GM19372 (cell line): ENCODE measurements around the gene CASZ1.

Experiments
- ATAC-seq: cut with Tn5 transposase; IDR thresholded peaks from one replicate; pipeline ENCODE4 v1.9.1; 2021; ENCODE audit warnings: mild to moderate bottlenecking, low read depth, moderate library complexity; ENCODE audit not compliant: unreplicated experiment

CASZ1 gene

GRCh38 chr1:10662824-10663677, 133.4 kb downstream of the CASZ1 start:
- no peak for ATAC-seq

- no peak for ATAC-seq
Observed at GRCh38 chr1:10662090-10662688, 134.3 kb downstream of the CASZ1 start.

DNA sequence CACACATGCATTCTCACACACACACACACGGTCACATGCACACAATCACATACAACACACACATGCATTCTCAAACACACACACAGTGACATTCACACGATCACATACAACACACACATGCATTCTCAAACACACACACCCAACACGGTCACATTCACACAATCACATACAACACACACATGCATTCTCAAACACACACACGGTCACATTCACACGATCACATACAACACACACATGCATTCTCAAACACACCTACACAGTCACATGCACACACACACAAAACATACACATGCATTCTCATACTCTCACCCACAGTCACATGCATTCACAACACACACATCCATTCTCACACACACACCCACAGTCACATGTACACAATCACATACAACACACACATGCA, 135.0 kb downstream of the CASZ1 start:
- ATAC-seq, result no peak

- no peak for ATAC-seq
Observed at GRCh38 chr1:10659646-10660540, 136.6 kb downstream of the CASZ1 start.

- no peak for ATAC-seq
Observed at GRCh38 chr1:10659218-10659617, 137.2 kb downstream of the CASZ1 start.

- no peak for ATAC-seq
Observed at GRCh38 chr1:10658396-10659066, 137.9 kb downstream of the CASZ1 start.

DNA sequence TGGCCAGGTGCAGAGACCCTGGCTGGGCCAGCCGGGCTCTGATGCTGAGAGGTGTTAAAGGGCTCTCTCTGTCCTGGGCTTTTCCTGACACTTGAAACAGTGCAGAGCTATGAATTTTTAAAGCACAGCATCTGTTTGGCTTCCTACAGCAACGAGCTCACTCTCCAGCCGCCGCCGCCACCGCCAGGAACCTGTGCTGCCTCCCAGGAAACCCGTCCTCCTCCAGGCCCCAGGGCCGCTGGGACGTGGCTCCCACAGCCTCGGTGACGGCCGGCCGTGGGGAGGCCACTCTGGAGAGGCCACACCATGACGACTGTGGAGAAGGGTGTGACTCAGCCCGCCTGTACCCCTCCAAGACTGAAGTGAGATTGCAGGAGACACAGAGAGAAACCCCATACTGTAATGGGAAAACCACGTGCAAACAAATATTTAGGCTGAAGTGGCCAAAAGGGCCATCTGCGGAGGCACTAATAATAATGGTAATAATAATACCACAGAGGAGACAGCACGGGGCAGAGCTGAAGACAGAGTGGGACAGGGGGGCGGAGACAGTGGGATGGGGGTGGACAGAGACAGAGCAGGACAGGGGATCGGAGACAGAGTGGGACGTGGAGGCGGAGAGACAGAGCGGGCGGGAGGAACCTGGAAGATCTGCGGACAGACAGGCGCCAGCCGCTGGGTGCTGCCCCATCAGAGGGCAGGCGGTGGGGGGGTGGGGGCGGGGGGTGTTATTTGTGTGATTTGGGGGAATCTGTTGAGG, 139.2 kb downstream of the CASZ1 start:
- no peak for ATAC-seq

GRCh38 chr1:10656431-10656830, 140.0 kb downstream of the CASZ1 start:
- no peak for ATAC-seq

GRCh38 chr1:10655002-10655401, 141.4 kb downstream of the CASZ1 start:
- no peak for ATAC-seq

DNA sequence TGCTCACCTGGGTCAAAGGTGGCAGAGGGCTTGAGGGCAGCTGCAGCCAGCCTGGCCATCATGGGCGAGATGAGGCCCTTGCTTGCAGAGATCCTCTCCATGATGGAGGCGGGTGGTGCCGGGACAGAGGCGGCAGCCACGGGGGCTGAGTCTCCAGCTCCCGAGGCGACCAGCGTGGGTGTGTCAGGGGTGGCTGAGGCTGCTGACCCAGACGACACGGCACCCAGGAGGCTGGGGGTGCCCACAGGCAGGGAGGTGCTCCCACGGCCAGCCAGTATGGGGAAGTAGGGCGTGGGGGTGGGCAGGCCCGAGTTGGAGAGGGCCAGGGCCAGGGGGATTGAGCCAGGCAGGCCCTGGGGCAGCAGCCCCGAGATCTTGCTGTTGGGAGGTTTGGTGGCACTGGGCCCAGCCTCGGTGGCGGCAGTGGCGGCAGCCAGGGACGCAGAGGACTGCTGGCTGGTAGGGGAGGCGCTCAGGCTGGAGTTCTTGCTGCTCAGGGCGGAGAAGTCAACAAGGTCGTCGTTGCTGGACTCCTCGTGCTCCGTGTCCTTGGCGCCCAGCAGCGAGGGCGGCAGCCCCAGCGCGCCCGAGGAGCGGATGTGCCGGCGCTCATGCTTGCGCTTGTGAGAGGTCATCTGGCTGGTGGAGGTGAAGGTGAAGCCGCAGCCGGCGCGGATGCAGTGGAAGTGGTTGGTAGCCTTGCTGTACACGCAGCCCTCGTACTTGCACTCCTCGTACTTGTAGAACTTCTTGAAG, 142.9 kb downstream of the CASZ1 start:
- no peak for ATAC-seq

GRCh38 chr1:10652626-10653025, 143.8 kb downstream of the CASZ1 start:
- no peak for ATAC-seq

DNA sequence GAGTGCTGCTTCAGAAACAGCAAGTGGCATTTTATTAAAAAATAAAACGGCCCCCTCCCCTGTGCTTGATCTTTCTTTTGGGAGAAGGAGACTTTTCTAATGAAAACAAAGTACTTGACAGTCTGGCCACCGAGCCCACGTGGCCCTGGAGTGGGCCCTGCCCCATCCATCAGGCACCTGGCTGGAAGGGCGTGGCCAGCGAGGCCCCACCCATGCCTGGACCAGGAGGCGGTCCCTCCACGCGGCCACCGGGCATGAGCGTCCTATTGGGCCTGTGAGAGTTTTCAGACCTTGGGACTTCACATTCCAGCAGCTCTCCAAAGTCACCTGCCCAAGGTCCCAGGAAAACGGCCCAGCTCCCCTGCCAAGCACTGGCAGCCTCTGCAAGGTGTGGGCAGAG, 144.7 kb downstream of the CASZ1 start:
- no peak for ATAC-seq

GRCh38 chr1:10651389-10651766, 145.1 kb downstream of the CASZ1 start:
- ATAC-seq, result no peak

DNA sequence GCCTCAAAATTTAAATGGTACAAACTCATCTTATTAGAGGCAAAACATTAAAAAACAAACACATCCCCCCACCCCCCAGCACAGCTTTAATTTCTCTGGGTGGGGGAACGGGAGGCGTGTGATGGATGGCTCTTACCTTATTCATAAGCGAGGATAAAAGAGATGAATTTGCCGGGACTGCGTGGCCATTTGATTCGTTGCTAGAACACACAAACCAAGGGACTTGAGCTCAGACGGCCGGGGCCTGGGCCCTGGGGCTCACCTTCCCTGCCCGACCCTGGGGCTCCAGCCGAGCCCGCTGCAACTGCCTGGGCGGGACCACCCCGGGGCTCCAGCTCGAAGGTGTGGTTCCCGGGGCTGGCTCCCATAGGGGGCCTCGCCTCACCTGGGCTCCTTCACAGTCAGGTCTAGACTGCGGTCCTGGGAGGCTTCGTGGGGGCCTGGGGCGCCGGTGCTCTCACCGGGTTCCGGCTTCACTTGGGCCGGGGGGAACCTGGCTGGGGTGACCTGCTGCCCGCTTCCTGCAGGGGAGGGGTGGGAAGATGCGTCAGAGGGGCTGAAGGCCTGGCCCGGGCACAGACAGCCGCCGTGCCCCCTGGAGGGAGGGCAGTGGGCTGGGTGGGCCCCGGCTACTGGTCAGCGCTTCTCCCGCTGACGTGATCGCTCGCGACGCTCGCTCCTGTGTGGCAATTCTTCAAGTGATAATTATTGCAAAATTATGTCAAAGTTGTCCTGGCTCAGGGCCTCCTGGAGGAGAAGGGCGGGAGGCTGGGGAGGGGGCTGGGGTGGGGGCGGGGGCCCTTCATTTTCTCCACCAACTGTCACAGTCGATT, 145.7 kb downstream of the CASZ1 start:
- no peak for ATAC-seq

DNA sequence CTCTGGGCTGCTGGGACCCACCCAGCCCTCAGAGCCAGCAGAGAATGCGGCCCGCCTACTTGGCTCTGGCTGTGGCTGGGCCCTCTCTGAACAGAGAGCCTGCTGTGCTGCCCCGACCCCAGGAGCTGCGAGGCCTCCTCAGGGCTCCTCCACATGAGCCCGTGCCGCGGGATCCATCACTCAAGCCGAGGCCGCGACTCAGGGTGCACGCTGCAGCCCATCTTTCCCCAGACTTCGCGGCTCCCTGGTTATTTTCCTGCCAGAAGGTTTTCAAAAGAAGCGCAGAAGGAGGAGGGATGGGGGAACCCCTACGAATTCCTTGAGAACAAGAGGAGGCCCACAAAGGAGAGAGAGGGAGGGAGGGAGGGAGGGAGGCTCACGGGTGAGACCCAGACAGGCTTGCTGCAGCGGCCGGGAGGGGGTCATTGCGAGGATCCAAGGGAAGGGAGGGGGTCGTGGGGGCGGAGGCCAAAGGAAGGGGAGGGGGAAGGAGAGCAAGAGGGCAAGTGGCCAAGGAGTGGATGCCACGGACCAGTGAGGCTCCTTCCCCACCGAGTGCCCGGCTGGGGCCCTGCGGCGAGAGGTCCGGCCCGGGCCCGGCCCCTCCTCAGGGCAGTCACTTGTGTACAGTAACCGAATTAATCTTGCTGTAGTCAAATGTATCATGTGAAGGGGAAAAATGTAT, 146.8 kb downstream of the CASZ1 start:
- no peak for ATAC-seq

GRCh38 chr1:10648689-10649516, 147.5 kb downstream of the CASZ1 start:
- ATAC-seq, result no peak
